Vagina (tissue), 2 donors: ENCODE results near the gene GRAMD1C.

Experiments
- CTCF ChIP-seq, 3 experiments: fragments of 450-650 bp in 2 of 3; fragments of 200-600 bp in 1 of 3; sonication (generic) in 1 of 3; IDR thresholded peaks; one replicate each; pipeline ENCODE4 v1.5.1; 2017 to 2019; ENCODE audit warnings: antibody characterized with exemption in 3 of 3, mild to moderate bottlenecking in 2 of 3, moderate library complexity in 2 of 3
- POLR2A ChIP-seq, 2 donors: fragments of 450-650 bp; IDR thresholded peaks; one replicate each; pipeline ENCODE4 v1.6.1; 2017; ENCODE audit warnings: antibody characterized with exemption in 2 of 2, mild to moderate bottlenecking in 2 of 2, moderate library complexity in 2 of 2
- POLR2AphosphoS5 ChIP-seq, 2 donors: sonication (generic); formaldehyde crosslinking; IDR thresholded peaks; one replicate each; pipeline ENCODE4 v1.9.0; 2017; ENCODE audit warnings: antibody characterized with exemption in 2 of 2, mild to moderate bottlenecking in 2 of 2, low read depth in 1 of 2; ENCODE audit not compliant: insufficient read depth in 1 of 2

GRCh38 chr3:113912552-113913236 is 74.1 kb downstream of the GRAMD1C start:
- TF ChIP-seq CTCF (IDR thresholded peaks at IDR 0.05): peak; percentile 4 to 35 (median 33)
- TF ChIP-seq POLR2A (IDR thresholded peaks at IDR 0.05): no peak
- TF ChIP-seq POLR2AphosphoS5 (IDR thresholded peaks at IDR 0.05; ENCODE audit: insufficient read depth in 1 of 2, low read depth in 1 of 2): peak in 1 of 2 donors; percentile 36
